Aorta (tissue), 5 donors: ENCODE measurements around the gene PTPN23. TPM values are rescaled to one million over a fixed set of nuclear protein-coding genes. Genes with fewer than 3 reads are reported as not detected.

Experiments used
- ATAC-seq: fragments of 200-7000 bp; cut with Tn5 transposase; one replicate; pipeline ENCODE4 v1.9.1; 2022; ENCODE audit warnings: moderate library complexity; ENCODE audit not compliant: low FRiP score
- DNase-seq, 2 donors: peaks; one replicate each; pipeline ENCODE4 v3.0.0-alpha.2; 2020
- H3K27ac ChIP-seq, 2 donors: one replicate each; pipeline ENCODE4 v1.5.1; 2013; ENCODE audit warnings: low read length in 2 of 2, mild to moderate bottlenecking in 2 of 2, moderate library complexity in 2 of 2, control low read depth in 1 of 2, inconsistent platforms in 1 of 2, low read depth in 1 of 2
- H3K27me3 ChIP-seq, 2 donors: one replicate each; pipeline ENCODE4 v1.6.1; 2013; ENCODE audit warnings: control low read depth in 1 of 2, low read length in 1 of 2, mild to moderate bottlenecking in 1 of 2, moderate library complexity in 1 of 2; ENCODE audit not compliant: insufficient read depth in 2 of 2, control insufficient read depth in 1 of 2
- H3K36me3 ChIP-seq, 2 donors: one replicate each; pipeline ENCODE4 v1.6.1; 2013; ENCODE audit warnings: control low read depth in 1 of 2, low read length in 1 of 2, mild to moderate bottlenecking in 1 of 2; ENCODE audit not compliant: insufficient read depth in 2 of 2, control insufficient read depth in 1 of 2
- H3K4me1 ChIP-seq, 2 donors: one replicate each; pipeline ENCODE4 v1.6.1; 2013; ENCODE audit warnings: low read length in 2 of 2, control low read depth in 1 of 2, mild to moderate bottlenecking in 1 of 2, moderate library complexity in 1 of 2; ENCODE audit not compliant: insufficient read depth in 2 of 2, control insufficient read depth in 1 of 2
- H3K4me3 ChIP-seq, 2 donors: one replicate each; pipeline ENCODE4 v1.5.1; 2013; ENCODE audit warnings: low read length in 2 of 2, control low read depth in 1 of 2, mild to moderate bottlenecking in 1 of 2
- H3K9me3 ChIP-seq: one replicate; pipeline ENCODE4 v1.6.1; 2013; ENCODE audit warnings: mild to moderate bottlenecking, low read length; ENCODE audit not compliant: control insufficient read depth
- WGBS, 2 donors: extraction: QIAGEN DNeasy Blood & Tissue Kit; methylation state at CpG; one replicate each; pipeline ENCODE4 v1.1.7; 2013; 5-methylcytosine and 5-hydroxymethylcytosine counted together
- intact Hi-C, 2 donors: fragments of 100-400 bp; cut with DNase I; formaldehyde crosslinking; loops; one replicate each; pipeline versions ENCODE4 v1.14.2 to v1.15.0; 2022
- polyA plus RNA-seq, 2 donors: library from polyadenylated mRNA; stranded (reverse); fragments of 200-250 nt; gene quantifications; one replicate each; pipeline ENCODE4 v1.2.3, GENCODE V29; 2013
- total RNA-seq, 2 donors: library from RNA; stranded (reverse); fragmentation: NEBNext Ultra II Directional; extraction: Animal tissue kit (Norgen Biotek cat#: 25700); gene quantifications; one replicate each; pipeline ENCODE4 v1.2.1, GENCODE V29; 2021
- donor health status: healthy with polysubstance abuse.
- donor health status: Bipolar disorder and iron deficiency.
- donor health status: DM: no; HTN: no; CAD: no.
- donor health status: DM: no; HTN: no; CAD: no.
- donor health status: DM: yes; HTN: yes; CAD: no.

PTPN23 gene
- total and polyA plus RNA-seq, 4 donors = 7.1 to 44.0 (median 28.3) TPM

GRCh38 chr3:47424434-47425382 lies 43.9 kb downstream of the PTPN23 start:
- intact Hi-C loops = no loop called here
- H3K4me3 ChIP-seq = no peak overlapping the region

DNA sequence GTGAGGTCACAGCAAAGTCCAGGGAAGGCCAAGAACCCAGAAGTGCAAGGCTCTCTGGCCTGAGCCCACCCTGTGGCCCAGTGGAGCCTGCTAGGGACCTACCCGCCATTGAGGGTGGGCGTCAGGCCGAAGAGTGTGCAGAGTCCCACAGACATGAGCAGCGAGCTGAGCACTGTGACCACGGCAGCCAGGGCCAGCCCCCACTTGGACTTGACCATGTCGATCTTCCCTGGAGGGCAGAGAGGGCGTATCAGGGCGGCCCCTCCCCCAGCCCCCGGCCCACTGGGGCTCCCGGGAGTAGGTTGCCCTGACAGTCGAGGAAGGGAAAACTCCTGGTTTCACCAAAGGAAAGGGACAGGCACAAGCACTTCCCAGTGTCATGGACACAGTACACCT lies 44.6 kb downstream of the PTPN23 start:
- H3K27ac ChIP-seq = no peak overlapping the region
- peaks cover 0 to 2% of the 10 kb centered on the region in 2 donors for H3K36me3 ChIP-seq
- intact Hi-C loops = no loop called here

More at GRCh38 chr3:47424434-47425382, 43.9 kb downstream of the PTPN23 start:
- Histone ChIP-seq H3K27me3 (no peaks in the 10 kb centered on the region), H3K9me3 (no peaks in the 10 kb centered on the region), H3K4me1 (no peaks in the 10 kb centered on the region), H3K27ac (no peak overlapping the region), H3K36me3 (peaks cover 0 to 2% of the 10 kb centered on the region in 2 donors)
- no peak for DNase-seq
- 86 to 87% methylated on average over 15 of the region's 15 CpGs for WGBS, 2 donors
- no peak for ATAC-seq

GRCh38 chr3:47425959-47426358 lies 45.1 kb downstream of the PTPN23 start:
- H3K27me3 ChIP-seq = no peaks in the 10 kb centered on the region
- DNase-seq (peak in 1 of 2 donors; percentile 51), ATAC-seq (no peak)
- H3K27ac ChIP-seq = no peak overlapping the region
- H3K4me1 ChIP-seq = no peaks in the 10 kb centered on the region
- no peaks in the 10 kb centered on the region for H3K9me3 ChIP-seq
- H3K36me3 ChIP-seq = no peaks in the 10 kb centered on the region
- 90 to 96% methylated on average over 9 of the region's 9 CpGs for WGBS, 2 donors
- intact Hi-C loops = no loop called here
- no peak overlapping the region for H3K4me3 ChIP-seq

More for the DNA sequence above, 44.6 kb downstream of the PTPN23 start:
- H3K4me3 ChIP-seq = no peak overlapping the region
- WGBS, 2 donors = 87 to 88% methylated on average over 11 of the region's 11 CpGs
- H3K27me3 ChIP-seq = no peaks in the 10 kb centered on the region
- H3K4me1 ChIP-seq = no peaks in the 10 kb centered on the region
- peak in 1 of 2 donors; percentile 58 for DNase-seq
- ATAC-seq = no peak
- no peaks in the 10 kb centered on the region for H3K9me3 ChIP-seq

DNA sequence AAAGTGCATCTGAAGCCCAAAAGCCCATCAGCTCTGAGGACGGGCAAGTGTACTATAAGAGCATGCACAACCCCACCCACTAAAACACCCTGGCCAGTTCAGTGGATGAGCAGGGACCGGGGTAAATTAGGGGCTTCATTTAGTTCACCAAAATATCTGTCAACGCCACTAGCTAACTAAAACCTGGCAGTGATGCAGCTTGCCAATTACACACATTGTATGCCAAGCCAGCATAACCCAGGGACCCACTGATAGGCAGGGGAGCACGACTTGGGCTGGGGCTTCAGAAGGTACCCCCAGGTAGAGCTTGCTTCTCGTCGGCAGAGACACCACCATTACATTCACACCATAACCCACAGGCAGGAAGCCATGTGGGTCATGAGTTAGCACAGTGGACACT lies 47.0 kb downstream of the PTPN23 start:
- Histone ChIP-seq H3K4me1 (no peaks in the 10 kb centered on the region), H3K4me3 (no peak overlapping the region), H3K36me3 (no peaks in the 10 kb centered on the region), H3K9me3 (no peaks in the 10 kb centered on the region), H3K27me3 (no peaks in the 10 kb centered on the region), H3K27ac (no peak overlapping the region)
- intact Hi-C loops = no loop called here
- ATAC-seq (no peak), DNase-seq (peak in 1 of 2 donors; percentile 37)
- WGBS, 2 donors = 87 to 92% methylated on average over 6 of the region's 6 CpGs

- intact Hi-C loops = no loop called here
Observed at GRCh38 chr3:47428662-47429061, 47.8 kb downstream of the PTPN23 start.

DNA sequence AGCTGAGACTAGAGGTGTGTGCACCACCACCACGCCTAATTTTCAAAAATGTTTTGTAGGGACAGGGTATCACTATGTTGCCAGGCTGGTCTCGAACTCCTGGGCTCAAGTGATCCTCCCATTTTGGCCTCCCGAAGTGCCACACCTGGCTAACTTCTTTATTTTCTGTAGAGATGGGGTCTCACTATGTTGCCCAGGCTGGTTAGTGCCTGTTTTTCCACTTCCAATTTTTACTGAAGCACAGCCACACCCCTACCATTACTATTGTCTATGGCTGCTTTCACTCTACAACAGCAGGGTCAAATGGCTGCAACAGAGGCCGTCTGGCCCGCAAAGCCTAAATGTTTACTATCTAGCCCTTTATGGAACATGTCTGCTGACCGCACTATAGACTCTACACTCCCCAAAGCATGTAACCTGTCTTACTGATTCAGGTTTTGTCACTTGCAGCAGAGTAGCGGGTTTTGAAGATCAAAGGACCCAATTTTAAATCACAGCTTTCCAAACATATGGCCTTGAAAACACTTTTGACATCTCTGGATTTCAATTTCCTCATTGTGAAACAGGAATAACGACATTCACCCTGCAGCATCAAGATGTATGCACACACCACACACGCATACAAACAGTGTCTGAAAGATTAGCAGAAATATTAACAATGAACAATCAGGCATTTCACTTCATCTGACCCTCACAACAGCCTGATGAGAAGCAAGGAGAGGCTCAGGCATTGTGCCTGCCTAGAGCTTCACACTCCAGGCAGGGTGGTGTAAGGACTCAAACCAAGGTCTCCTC lies 48.9 kb downstream of the PTPN23 start:
- H3K36me3 ChIP-seq = peaks cover 0 to 6% of the 10 kb centered on the region in 2 donors
- H3K27ac ChIP-seq = no peak overlapping the region
- H3K4me1 ChIP-seq = no peaks in the 10 kb centered on the region
- H3K4me3 ChIP-seq = no peak overlapping the region
- DNase-seq = peak in 1 of 2 donors; percentile 15
- intact Hi-C loops = no loop called here
- 93 to 95% methylated on average over 9 of the region's 9 CpGs for WGBS, 2 donors
- ATAC-seq = no peak
- no peaks in the 10 kb centered on the region for H3K27me3 ChIP-seq
- no peaks in the 10 kb centered on the region for H3K9me3 ChIP-seq

More at GRCh38 chr3:47428662-47429061, 47.8 kb downstream of the PTPN23 start:
- H3K27me3 ChIP-seq = no peaks in the 10 kb centered on the region
- no peaks in the 10 kb centered on the region for H3K9me3 ChIP-seq
- no peak overlapping the region for H3K4me3 ChIP-seq
- H3K27ac ChIP-seq = no peak overlapping the region
- DNase-seq (no peak), ATAC-seq (no peak)
- no peaks in the 10 kb centered on the region for H3K4me1 ChIP-seq
- H3K36me3 ChIP-seq = peaks cover 0 to 2% of the 10 kb centered on the region in 2 donors
- 82 to 89% methylated on average over 6 of the region's 6 CpGs for WGBS, 2 donors

DNA sequence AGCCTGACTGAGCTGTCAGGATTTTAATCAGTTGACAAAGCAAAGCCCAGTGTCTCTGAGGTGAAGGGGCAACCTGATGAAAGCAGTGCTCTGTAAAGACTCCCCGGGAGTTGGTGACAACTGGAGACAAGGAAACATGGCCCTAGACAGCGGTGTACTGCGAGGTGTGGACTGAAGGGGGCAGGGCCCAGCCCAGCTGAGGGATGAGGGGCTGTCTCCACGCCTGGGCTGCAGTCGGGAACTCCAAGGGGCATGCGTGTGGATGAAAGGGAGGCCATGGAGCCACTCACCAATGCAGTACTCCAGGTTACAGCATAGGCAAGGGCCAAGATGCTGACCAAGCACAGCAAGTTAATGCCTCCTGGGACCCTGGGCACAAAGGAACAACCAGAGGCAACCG lies 49.8 kb downstream of the PTPN23 start:
- ATAC-seq (no peak), DNase-seq (peak in 1 of 2 donors; percentile 36)
- Histone ChIP-seq H3K27me3 (no peaks in the 10 kb centered on the region), H3K4me3 (no peak overlapping the region), H3K27ac (no peak overlapping the region), H3K36me3 (peaks cover 0 to 6% of the 10 kb centered on the region in 2 donors), H3K9me3 (no peaks in the 10 kb centered on the region), H3K4me1 (no peaks in the 10 kb centered on the region)
- intact Hi-C loops = no loop called here
- WGBS, 2 donors = 84 to 90% methylated on average over 7 of the region's 7 CpGs

GRCh38 chr3:47431225-47431624 lies 50.4 kb downstream of the PTPN23 start:
- Histone ChIP-seq H3K27me3 (no peaks in the 10 kb centered on the region), H3K4me1 (no peaks in the 10 kb centered on the region), H3K9me3 (no peaks in the 10 kb centered on the region), H3K4me3 (no peak overlapping the region), H3K27ac (no peak overlapping the region), H3K36me3 (peaks cover 0 to 6% of the 10 kb centered on the region in 2 donors)
- 57 to 61% methylated on average over 3 of the region's 3 CpGs for WGBS, 2 donors
- ATAC-seq (no peak), DNase-seq (no peak)
- intact Hi-C loops = no loop called here
